SK-N-SH treated with all-trans-retinoic acid at 6 μM for 48 hours (cell line): ENCODE measurements around the gene MEIS1.

ENCODE experiments used
- ATAC-seq: fragments of 200-7000 bp; cut with Tn5 transposase; 3 replicates; pipeline ENCODE4 v1.9.1; 2020; ENCODE audit warnings: mild to moderate bottlenecking, moderate library complexity
- CREB5 ChIP-seq: fragments of 250-450 bp; sonication (Bioruptor Pico); IDR thresholded peaks from 2 replicates; pipeline ENCODE4 v1.5.1; 2020; ENCODE audit warnings: low read depth, mild to moderate bottlenecking, moderate library complexity
- CSDC2 ChIP-seq: fragments of 250-450 bp; sonication (Bioruptor Pico); IDR thresholded peaks from 2 replicates; pipeline ENCODE4 v1.5.0; 2020; ENCODE audit warnings: mild to moderate bottlenecking, moderate library complexity
- CSRNP3 ChIP-seq: fragments of 250-450 bp; sonication (Bioruptor Pico); IDR thresholded peaks from 2 replicates; pipeline ENCODE4 v1.5.1; 2021; ENCODE audit warnings: mild to moderate bottlenecking, moderate library complexity
- ESRRG ChIP-seq: fragments of 250-450 bp; sonication (Bioruptor Pico); IDR thresholded peaks from 2 replicates; pipeline ENCODE4 v1.6.1; 2021; ENCODE audit warnings: mild to moderate bottlenecking
- GLIS3 ChIP-seq: fragments of 250-450 bp; sonication (Bioruptor Pico); IDR thresholded peaks from 2 replicates; pipeline ENCODE4 v1.5.0; 2020; ENCODE audit warnings: mild to moderate bottlenecking, moderate library complexity
- ISL1 ChIP-seq: fragments of 250-450 bp; sonication (Bioruptor Pico); IDR thresholded peaks from 2 replicates; pipeline ENCODE4 v2.1.2; 2022; ENCODE audit warnings: mild to moderate bottlenecking, moderate library complexity
- POU6F1 ChIP-seq: fragments of 250-450 bp; sonication (Bioruptor Pico); IDR thresholded peaks from 2 replicates; pipeline ENCODE4 v1.8.0; 2021; ENCODE audit warnings: low read depth, mild to moderate bottlenecking, moderate library complexity, borderline replicate concordance
- PPARA ChIP-seq: fragments of 250-450 bp; sonication (Bioruptor Pico); IDR thresholded peaks from 2 replicates; pipeline ENCODE4 v1.5.0; 2020; ENCODE audit warnings: mild to moderate bottlenecking, borderline replicate concordance
- RARB ChIP-seq: fragments of 250-450 bp; sonication (Bioruptor Pico); IDR thresholded peaks from 2 replicates; pipeline ENCODE4 v1.8.0; 2021; ENCODE audit warnings: mild to moderate bottlenecking, moderate library complexity
- SNAI2 ChIP-seq: fragments of 250-450 bp; sonication (Bioruptor Pico); IDR thresholded peaks from 2 replicates; pipeline ENCODE4 v1.5.0; 2020; ENCODE audit warnings: mild to moderate bottlenecking, moderate library complexity
- TCF4 ChIP-seq: fragments of 250-450 bp; sonication (Bioruptor Pico); IDR thresholded peaks from 2 replicates; pipeline ENCODE4 v1.8.0; 2021; ENCODE audit warnings: mild to moderate bottlenecking, moderate library complexity, borderline replicate concordance
- ZC3H10 ChIP-seq: fragments of 250-450 bp; sonication (Bioruptor Pico); IDR thresholded peaks from 2 replicates; pipeline ENCODE4 v1.5.1; 2021; ENCODE audit warnings: mild to moderate bottlenecking, moderate library complexity
- ZNF70 ChIP-seq: fragments of 450-650 bp; formaldehyde crosslinking; IDR thresholded peaks from 2 replicates; pipeline ENCODE4 v1.5.0; 2020; ENCODE audit warnings: mild to moderate bottlenecking, moderate library complexity
- ZNF8 ChIP-seq: fragments of 450-650 bp; formaldehyde crosslinking; IDR thresholded peaks from 2 replicates; pipeline ENCODE4 v1.5.0; 2020; ENCODE audit warnings: mild to moderate bottlenecking, moderate library complexity
- TF ChIP-seq, protein P1 (sequence below): fragments of 250-450 bp; sonication (Bioruptor Pico); IDR thresholded peaks from 2 replicates; pipeline ENCODE4 v1.8.0; 2020; ENCODE audit warnings: mild to moderate bottlenecking, moderate library complexity, borderline replicate concordance
- TF ChIP-seq, protein P2 (sequence below): fragments of 250-450 bp; sonication (Bioruptor Pico); IDR thresholded peaks from 2 replicates; pipeline ENCODE4 v1.5.0; 2020; ENCODE audit warnings: mild to moderate bottlenecking, moderate library complexity

MEIS1 gene

DNA sequence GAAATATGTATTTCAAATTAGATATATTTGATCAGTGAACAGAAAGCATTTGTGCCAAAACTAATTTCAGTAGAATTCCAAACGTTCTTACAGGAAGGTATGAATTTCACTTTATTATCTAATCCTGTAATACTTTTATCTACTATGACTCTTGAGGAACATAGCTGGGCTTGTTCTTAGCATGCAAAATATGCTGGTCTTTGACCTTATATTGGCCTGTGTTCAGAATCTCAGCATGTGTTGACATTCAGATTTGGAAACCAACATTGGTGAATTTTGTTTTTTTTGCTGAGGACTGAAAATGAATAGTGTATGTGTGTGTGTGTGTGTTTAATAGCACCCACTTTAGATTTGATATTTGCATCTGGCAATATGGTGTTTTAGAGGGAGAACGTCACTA is 112.2 kb downstream of the MEIS1 start:
- ATAC-seq: no peak
- TF ChIP-seq ZC3H10 (no peak), SNAI2 (CRISPR knock-in tag) (no peak), ZNF70 (CRISPR knock-in tag) (no peak), ESRRG (no peak), PPARA (CRISPR knock-in tag) (no peak), ZNF8 (no peak), POU6F1 (no peak), CSRNP3 (CRISPR knock-in tag) (no peak), TCF4 (CRISPR knock-in tag) (no peak), CSDC2 (CRISPR knock-in tag) (no peak)
- TF ChIP-seq, protein P1, sequence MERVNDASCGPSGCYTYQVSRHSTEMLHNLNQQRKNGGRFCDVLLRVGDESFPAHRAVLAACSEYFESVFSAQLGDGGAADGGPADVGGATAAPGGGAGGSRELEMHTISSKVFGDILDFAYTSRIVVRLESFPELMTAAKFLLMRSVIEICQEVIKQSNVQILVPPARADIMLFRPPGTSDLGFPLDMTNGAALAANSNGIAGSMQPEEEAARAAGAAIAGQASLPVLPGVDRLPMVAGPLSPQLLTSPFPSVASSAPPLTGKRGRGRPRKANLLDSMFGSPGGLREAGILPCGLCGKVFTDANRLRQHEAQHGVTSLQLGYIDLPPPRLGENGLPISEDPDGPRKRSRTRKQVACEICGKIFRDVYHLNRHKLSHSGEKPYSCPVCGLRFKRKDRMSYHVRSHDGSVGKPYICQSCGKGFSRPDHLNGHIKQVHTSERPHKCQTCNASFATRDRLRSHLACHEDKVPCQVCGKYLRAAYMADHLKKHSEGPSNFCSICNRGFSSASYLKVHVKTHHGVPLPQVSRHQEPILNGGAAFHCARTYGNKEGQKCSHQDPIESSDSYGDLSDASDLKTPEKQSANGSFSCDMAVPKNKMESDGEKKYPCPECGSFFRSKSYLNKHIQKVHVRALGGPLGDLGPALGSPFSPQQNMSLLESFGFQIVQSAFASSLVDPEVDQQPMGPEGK (CRISPR knock-in tag): no peak
- TF ChIP-seq, all 23 proteins: peak for 0

DNA sequence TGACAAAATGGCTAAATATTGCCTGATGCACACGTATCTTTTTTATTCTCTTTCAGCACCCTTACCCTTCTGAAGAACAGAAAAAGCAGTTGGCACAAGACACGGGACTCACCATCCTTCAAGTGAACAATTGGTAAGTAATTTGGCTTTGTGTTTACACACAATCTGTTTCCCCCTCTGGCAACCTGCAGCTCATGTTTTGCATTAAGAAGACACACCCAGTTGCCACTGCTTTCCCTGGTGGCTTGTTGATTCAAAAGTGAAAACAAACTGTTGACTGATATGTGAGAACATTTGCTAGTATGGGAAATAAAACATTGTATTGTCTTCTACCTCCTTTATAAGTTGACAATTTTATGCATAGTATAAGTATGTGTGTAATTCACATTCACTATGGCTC is 113.0 kb downstream of the MEIS1 start:
- TF ChIP-seq, protein P2, sequence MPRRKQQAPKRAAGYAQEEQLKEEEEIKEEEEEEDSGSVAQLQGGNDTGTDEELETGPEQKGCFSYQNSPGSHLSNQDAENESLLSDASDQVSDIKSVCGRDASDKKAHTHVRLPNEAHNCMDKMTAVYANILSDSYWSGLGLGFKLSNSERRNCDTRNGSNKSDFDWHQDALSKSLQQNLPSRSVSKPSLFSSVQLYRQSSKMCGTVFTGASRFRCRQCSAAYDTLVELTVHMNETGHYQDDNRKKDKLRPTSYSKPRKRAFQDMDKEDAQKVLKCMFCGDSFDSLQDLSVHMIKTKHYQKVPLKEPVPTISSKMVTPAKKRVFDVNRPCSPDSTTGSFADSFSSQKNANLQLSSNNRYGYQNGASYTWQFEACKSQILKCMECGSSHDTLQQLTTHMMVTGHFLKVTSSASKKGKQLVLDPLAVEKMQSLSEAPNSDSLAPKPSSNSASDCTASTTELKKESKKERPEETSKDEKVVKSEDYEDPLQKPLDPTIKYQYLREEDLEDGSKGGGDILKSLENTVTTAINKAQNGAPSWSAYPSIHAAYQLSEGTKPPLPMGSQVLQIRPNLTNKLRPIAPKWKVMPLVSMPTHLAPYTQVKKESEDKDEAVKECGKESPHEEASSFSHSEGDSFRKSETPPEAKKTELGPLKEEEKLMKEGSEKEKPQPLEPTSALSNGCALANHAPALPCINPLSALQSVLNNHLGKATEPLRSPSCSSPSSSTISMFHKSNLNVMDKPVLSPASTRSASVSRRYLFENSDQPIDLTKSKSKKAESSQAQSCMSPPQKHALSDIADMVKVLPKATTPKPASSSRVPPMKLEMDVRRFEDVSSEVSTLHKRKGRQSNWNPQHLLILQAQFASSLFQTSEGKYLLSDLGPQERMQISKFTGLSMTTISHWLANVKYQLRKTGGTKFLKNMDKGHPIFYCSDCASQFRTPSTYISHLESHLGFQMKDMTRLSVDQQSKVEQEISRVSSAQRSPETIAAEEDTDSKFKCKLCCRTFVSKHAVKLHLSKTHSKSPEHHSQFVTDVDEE (CRISPR knock-in tag): no peak
- TF ChIP-seq ESRRG: no peak
- no peak for ATAC-seq

DNA sequence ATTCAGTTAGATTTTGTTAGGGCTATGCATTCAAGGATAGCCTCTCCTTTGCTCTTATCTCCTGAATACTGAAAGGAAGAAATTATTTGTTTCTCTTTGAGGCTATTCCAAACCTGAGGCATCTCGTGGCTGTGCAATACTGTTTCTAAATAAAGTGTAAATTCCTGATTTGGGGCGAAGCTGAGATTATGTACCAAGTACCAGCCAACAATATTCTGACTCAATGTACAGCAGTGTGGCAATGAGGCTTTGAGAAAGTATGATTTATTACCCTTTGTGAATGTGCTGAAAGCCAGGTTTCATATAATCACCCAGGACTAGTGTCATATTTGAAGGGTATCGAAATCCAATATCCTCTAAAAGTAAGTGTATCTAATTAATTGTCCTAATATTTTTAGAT is 113.5 kb downstream of the MEIS1 start:
- TF ChIP-seq ISL1 (CRISPR knock-in tag): no peak
- TF ChIP-seq, protein P2 (CRISPR knock-in tag): no peak
- TF ChIP-seq GLIS3 (CRISPR knock-in tag): no peak
- no peak for TF ChIP-seq RARB (CRISPR knock-in tag)
- TF ChIP-seq CREB5 (CRISPR knock-in tag): no peak
- no peak for TF ChIP-seq ZNF70 (CRISPR knock-in tag)
- no peak for TF ChIP-seq ZC3H10
- TF ChIP-seq CSDC2 (CRISPR knock-in tag): no peak
- TF ChIP-seq CSRNP3 (CRISPR knock-in tag): no peak
- TF ChIP-seq, protein P1 (CRISPR knock-in tag): no peak

More for the DNA sequence above, 113.5 kb downstream of the MEIS1 start:
- no peak for ATAC-seq
